Astrocyte (in vitro differentiated cells and primary cell): ENCODE results near the gene ASB7.

Source experiments
- EZH2 ChIP-seq: IDR thresholded peaks from 2 replicates; pipeline ENCODE4 v1.6.1; 2012; ENCODE audit warnings: mild to moderate bottlenecking, low read length, inconsistent platforms; ENCODE audit not compliant: insufficient read depth
- TF ChIP-seq, protein P1 (sequence below): IDR thresholded peaks from 2 replicates; pipeline ENCODE4 v1.5.1; 2011; ENCODE audit warnings: low read depth, mild to moderate bottlenecking, inconsistent platforms, low read length, moderate library complexity; ENCODE audit not compliant: insufficient read depth

GRCh38 chr15:100650685-100651084, 48.3 kb downstream of the ASB7 start:
- TF ChIP-seq, protein P1, sequence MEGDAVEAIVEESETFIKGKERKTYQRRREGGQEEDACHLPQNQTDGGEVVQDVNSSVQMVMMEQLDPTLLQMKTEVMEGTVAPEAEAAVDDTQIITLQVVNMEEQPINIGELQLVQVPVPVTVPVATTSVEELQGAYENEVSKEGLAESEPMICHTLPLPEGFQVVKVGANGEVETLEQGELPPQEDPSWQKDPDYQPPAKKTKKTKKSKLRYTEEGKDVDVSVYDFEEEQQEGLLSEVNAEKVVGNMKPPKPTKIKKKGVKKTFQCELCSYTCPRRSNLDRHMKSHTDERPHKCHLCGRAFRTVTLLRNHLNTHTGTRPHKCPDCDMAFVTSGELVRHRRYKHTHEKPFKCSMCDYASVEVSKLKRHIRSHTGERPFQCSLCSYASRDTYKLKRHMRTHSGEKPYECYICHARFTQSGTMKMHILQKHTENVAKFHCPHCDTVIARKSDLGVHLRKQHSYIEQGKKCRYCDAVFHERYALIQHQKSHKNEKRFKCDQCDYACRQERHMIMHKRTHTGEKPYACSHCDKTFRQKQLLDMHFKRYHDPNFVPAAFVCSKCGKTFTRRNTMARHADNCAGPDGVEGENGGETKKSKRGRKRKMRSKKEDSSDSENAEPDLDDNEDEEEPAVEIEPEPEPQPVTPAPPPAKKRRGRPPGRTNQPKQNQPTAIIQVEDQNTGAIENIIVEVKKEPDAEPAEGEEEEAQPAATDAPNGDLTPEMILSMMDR, result no peak
- TF ChIP-seq EZH2, result no peak
